Measurements from ENCODE around the gene MRM3. TPM values are rescaled to one million over a fixed set of nuclear protein-coding genes. Genes with fewer than 3 reads are reported as not detected.

The MRM3 gene
- total RNA-seq, 4 donors from 2014 or later = 20.5 to 33.9 (median 27.8) TPM

GRCh38 chr17:838486-838885 is 56.3 kb downstream of the MRM3 start:
- ATAC-seq = no peak
- H3K36me3 ChIP-seq = no peaks in the 10 kb centered on the region
- TF ChIP-seq EP300 (IDR thresholded peaks at IDR 0.05) (no peak), POLR2A (IDR thresholded peaks at IDR 0.05) (no peak)
- WGBS, 2 donors (ENCODE audit: low coverage in 1 of 2) = 63 to 89% methylated on average over 10 of the region's 11 CpGs
- H3K27ac ChIP-seq = no peak overlapping the region
- no peaks in the 10 kb centered on the region for H3K27me3 ChIP-seq
- no peak overlapping the region for H3K4me3 ChIP-seq
- no peaks in the 10 kb centered on the region for H3K9me3 ChIP-seq
- peaks cover 0 to 20% (median 0%) of the 10 kb centered on the region in 3 donors for H3K4me1 ChIP-seq

DNA sequence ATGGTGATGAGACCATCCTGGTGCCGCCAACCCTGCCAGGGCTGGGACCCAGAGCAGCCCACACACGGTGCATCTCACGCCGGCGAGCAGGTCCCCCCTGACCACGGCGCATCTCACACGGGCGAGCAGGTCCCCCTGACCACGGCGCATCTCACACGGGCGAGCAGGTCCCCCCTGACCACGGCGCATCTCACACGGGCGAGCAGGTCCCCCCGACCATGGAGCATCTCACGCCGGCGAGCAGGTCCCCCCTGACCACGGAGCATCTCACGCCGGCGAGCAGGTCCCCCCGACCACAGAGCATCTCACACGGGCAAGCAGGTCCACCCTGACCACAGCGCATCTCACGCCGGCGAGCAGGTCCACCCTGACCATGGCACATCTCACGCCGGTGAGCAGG is 59.2 kb downstream of the MRM3 start:
- no peak for ATAC-seq
- no peak for TF ChIP-seq CTCF (IDR thresholded peaks at IDR 0.05)
- no peak for TF ChIP-seq POLR2A (IDR thresholded peaks at IDR 0.05)
- TF ChIP-seq EP300 (IDR thresholded peaks at IDR 0.05) = no peak
- TF ChIP-seq POLR2AphosphoS5 (IDR thresholded peaks at IDR 0.05) = no peak
- H3K27me3 ChIP-seq = no peaks in the 10 kb centered on the region
- H3K36me3 ChIP-seq = no peaks in the 10 kb centered on the region
- no peak overlapping the region for H3K27ac ChIP-seq
- no peaks in the 10 kb centered on the region for H3K9me3 ChIP-seq
- peaks cover 0 to 9% (median 0%) of the 10 kb centered on the region in 3 donors for H3K4me1 ChIP-seq
- no CpG with 5 or more reads among the region's 33 CpGs for WGBS, 2 donors (ENCODE audit: low coverage in 1 of 2)
- no peak overlapping the region for H3K4me3 ChIP-seq

Other genes with a start within 250 kb of the MRM3 start
- 10 to 100 TPM; 13.1 to 39.8 (median 30.4) TPM for gene VPS53, start 67.5 kb upstream of the MRM3 start, total RNA-seq
- gene TLCD3A, start 49.8 kb upstream of the MRM3 start, total RNA-seq = 10 to 100 TPM in 1 of 4 donors, 1 to 10 TPM in 3; 2.8 to 13.6 (median 7.1) TPM
- gene GEMIN4, start 30.1 kb upstream of the MRM3 start, total RNA-seq = 10 to 100 TPM; 13.9 to 21.6 (median 17.9) TPM
- gene GLOD4, start 73 bp upstream of the MRM3 start, total RNA-seq = 100 to 1,000 TPM in 2 of 4 donors, 10 to 100 TPM in 2; 52.5 to 119 (median 99.3) TPM
- gene NXN, start 197.4 kb downstream of the MRM3 start, total RNA-seq = 100 to 1,000 TPM in 1 of 4 donors, 10 to 100 TPM in 3; 39.6 to 103 (median 59.1) TPM
- 10 to 100 TPM; 13.7 to 20.9 (median 16.0) TPM for gene TIMM22, start 214.8 kb downstream of the MRM3 start, total RNA-seq

Measured in gastroesophageal sphincter (tissue), 4 donors.